Thyroid gland (tissue), 4 donors: ENCODE results near the gene AMN.

Source experiments
- POLR2A ChIP-seq, 2 donors: fragments of 450-650 bp; IDR thresholded peaks; one replicate each; pipeline ENCODE4 v1.6.1; 2017; ENCODE audit warnings: antibody characterized with exemption in 2 of 2, mild to moderate bottlenecking in 2 of 2, moderate library complexity in 1 of 2
- TF ChIP-seq, protein P1 (sequence below), 6 experiments: fragments of 200-600 bp in 3 of 6; fragments of 450-650 bp in 3 of 6; sonication (generic) in 3 of 6; IDR thresholded peaks; one replicate each; pipeline ENCODE4 v1.5.1; 2016 to 2019; ENCODE audit warnings: antibody characterized with exemption in 6 of 6, mild to moderate bottlenecking in 2 of 6, inconsistent platforms in 1 of 6, moderate library complexity in 1 of 6

DNA sequence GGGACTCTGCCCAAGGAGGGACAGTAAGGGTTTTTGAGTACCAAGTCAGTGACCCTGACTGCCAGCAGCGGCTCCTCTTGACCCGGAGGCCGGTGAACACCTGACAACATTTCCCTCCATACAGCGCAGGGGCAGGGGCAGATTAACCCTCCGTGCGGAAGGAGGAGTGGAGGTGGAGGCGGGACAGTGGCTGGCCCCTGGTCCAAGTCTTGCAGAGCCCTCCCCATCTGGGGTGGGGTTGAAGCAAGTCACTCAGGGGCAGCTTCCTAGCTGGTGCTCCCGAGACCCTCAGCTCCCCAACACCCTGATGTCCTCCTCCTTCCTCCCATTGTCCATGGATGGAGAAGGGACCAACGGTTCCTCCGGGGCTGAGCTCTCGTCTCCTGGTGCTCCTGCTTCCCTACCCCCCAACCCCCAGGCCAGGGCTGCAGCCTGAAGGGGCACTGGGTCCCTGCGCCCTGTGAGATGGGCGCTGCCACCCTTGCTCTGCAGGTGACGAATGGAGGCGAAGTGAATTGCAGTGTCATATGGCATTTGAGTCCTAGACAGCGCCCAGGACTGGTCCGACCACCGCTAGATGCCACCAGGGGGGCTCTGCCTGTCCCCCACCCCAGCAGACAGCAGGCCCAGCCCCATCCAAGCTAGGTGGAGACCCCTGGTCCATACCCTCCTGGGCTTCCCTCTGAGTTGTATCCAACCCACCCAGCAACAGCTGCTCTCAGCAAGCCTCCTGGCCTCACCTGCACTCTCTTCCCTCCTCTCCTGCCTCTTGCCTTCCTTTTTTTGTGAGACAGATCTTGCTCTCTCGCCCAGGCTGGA, 7.0 kb upstream of the AMN start:
- TF ChIP-seq POLR2A (IDR thresholded peaks at IDR 0.05) = no peak
- TF ChIP-seq, protein P1, sequence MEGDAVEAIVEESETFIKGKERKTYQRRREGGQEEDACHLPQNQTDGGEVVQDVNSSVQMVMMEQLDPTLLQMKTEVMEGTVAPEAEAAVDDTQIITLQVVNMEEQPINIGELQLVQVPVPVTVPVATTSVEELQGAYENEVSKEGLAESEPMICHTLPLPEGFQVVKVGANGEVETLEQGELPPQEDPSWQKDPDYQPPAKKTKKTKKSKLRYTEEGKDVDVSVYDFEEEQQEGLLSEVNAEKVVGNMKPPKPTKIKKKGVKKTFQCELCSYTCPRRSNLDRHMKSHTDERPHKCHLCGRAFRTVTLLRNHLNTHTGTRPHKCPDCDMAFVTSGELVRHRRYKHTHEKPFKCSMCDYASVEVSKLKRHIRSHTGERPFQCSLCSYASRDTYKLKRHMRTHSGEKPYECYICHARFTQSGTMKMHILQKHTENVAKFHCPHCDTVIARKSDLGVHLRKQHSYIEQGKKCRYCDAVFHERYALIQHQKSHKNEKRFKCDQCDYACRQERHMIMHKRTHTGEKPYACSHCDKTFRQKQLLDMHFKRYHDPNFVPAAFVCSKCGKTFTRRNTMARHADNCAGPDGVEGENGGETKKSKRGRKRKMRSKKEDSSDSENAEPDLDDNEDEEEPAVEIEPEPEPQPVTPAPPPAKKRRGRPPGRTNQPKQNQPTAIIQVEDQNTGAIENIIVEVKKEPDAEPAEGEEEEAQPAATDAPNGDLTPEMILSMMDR (IDR thresholded peaks at IDR 0.05) = no peak
